CD14-positive monocyte (primary cell): ENCODE data around the gene MUC20. TPM values are rescaled to one million over a fixed set of nuclear protein-coding genes. Genes with fewer than 3 reads are reported as not detected.

ENCODE experiments used
- DNase-seq, 3 donors: peaks; one replicate each; pipeline ENCODE4 v3.0.0-alpha.2; 2011 to 2022
- H2AFZ ChIP-seq: 2 replicates; pipeline ENCODE4 v1.6.0; 2012; ENCODE audit warnings: mild to moderate bottlenecking, low read depth, low read length, inconsistent platforms; ENCODE audit not compliant: insufficient read depth, poor library complexity, severe bottlenecking
- H3K27ac ChIP-seq, 2 donors: 1 replicate in 1 of 2; 2 replicates in 1 of 2; pipeline ENCODE4 v1.5.1; 2012 to 2013; ENCODE audit warnings: low read length in 2 of 2, control low read depth in 1 of 2, inconsistent platforms in 1 of 2, low read depth in 1 of 2, mild to moderate bottlenecking in 1 of 2
- H3K27me3 ChIP-seq, 2 donors: one replicate each; pipeline versions ENCODE4 v1.6.0 to v1.6.1; 2011 to 2013; ENCODE audit warnings: low read length in 2 of 2; ENCODE audit not compliant: control insufficient read depth in 2 of 2, insufficient read depth in 2 of 2
- H3K36me3 ChIP-seq, 2 donors: replicated peaks in 1 of 2; 1 replicate in 1 of 2; 2 replicates in 1 of 2; pipeline versions ENCODE4 v1.5.1 to v1.6.1; 2012 to 2013; ENCODE audit warnings: low read length in 2 of 2, control low read depth in 1 of 2, inconsistent platforms in 1 of 2, mild to moderate bottlenecking in 1 of 2; ENCODE audit not compliant: insufficient read depth in 2 of 2, control insufficient read depth in 1 of 2
- H3K4me1 ChIP-seq, 2 donors: 1 replicate in 1 of 2; 2 replicates in 1 of 2; pipeline versions ENCODE4 v1.5.1 to v1.6.1; 2012 to 2013; ENCODE audit warnings: low read length in 2 of 2, control low read depth in 1 of 2, inconsistent platforms in 1 of 2, mild to moderate bottlenecking in 1 of 2, moderate library complexity in 1 of 2; ENCODE audit not compliant: insufficient read depth in 2 of 2, control insufficient read depth in 1 of 2
- H3K4me2 ChIP-seq: replicated peaks from 2 replicates; pipeline ENCODE3; 2012; ENCODE audit warnings: low read length, moderate library complexity, mild to moderate bottlenecking; ENCODE audit not compliant: poor library complexity, severe bottlenecking; ENCODE audit errors: extremely low read depth
- H3K4me3 ChIP-seq, 3 experiments: fragments of 200-600 bp in 1 of 3; sonication (generic) in 1 of 3; replicated peaks in 1 of 3; 1 replicate in 2 of 3; 2 replicates in 1 of 3; pipeline ENCODE4 v1.5.1; 2011 to 2013; ENCODE audit warnings: low read length in 3 of 3, mild to moderate bottlenecking in 3 of 3, control low read depth in 2 of 3, low read depth in 2 of 3, inconsistent platforms in 1 of 3, moderate library complexity in 1 of 3
- H3K79me2 ChIP-seq: 2 replicates; pipeline ENCODE4 v1.6.0; 2012; ENCODE audit warnings: mild to moderate bottlenecking, control low read depth, inconsistent platforms, low read length, moderate library complexity; ENCODE audit not compliant: insufficient read depth
- H3K9ac ChIP-seq: 2 replicates; pipeline ENCODE4 v1.6.0; 2017; ENCODE audit warnings: low read length, mild to moderate bottlenecking; ENCODE audit not compliant: insufficient read depth, poor library complexity, severe bottlenecking
- H3K9me3 ChIP-seq, 2 donors: replicated peaks in 1 of 2; 1 replicate in 1 of 2; 2 replicates in 1 of 2; pipeline versions ENCODE4 v1.5.1 to v1.6.1; 2012 to 2013; ENCODE audit warnings: low read length in 2 of 2, control low read depth in 1 of 2; ENCODE audit not compliant: control insufficient read depth in 1 of 2, insufficient read depth in 1 of 2
- H4K20me1 ChIP-seq: 2 replicates; pipeline ENCODE4 v1.6.0; 2012; ENCODE audit warnings: mild to moderate bottlenecking, low read length, control low read depth, moderate library complexity; ENCODE audit not compliant: insufficient read depth
- H3K27ac Mint-ChIP-seq, 7 donors: one replicate each; pipeline ENCODE4 v1.8.0; 2020; ENCODE audit warnings: mild to moderate bottlenecking in 7 of 7, mixed read lengths in 7 of 7, moderate library complexity in 6 of 7, inconsistent platforms in 2 of 7
- H3K27me3 Mint-ChIP-seq, 3 donors: one replicate each; pipeline ENCODE4 v1.8.0; 2021 to 2022; ENCODE audit warnings: low read depth in 3 of 3, mild to moderate bottlenecking in 3 of 3, mixed read lengths in 3 of 3, moderate library complexity in 3 of 3, inconsistent platforms in 1 of 3
- H3K36me3 Mint-ChIP-seq, 2 donors: one replicate each; pipeline ENCODE4 v1.8.0; 2020; ENCODE audit warnings: mixed read lengths in 2 of 2, inconsistent platforms in 1 of 2, mild to moderate bottlenecking in 1 of 2
- H3K4me1 Mint-ChIP-seq: one replicate; pipeline ENCODE4 v1.8.0; 2020; ENCODE audit warnings: mild to moderate bottlenecking, mixed read lengths
- H3K4me3 Mint-ChIP-seq, 2 donors: one replicate each; pipeline ENCODE4 v1.8.0; 2020; ENCODE audit warnings: mild to moderate bottlenecking in 2 of 2, mixed read lengths in 2 of 2, moderate library complexity in 1 of 2
- H3K9me3 Mint-ChIP-seq, 7 donors: one replicate each; pipeline ENCODE4 v1.8.0; 2020 to 2022; ENCODE audit warnings: mixed read lengths in 7 of 7, mild to moderate bottlenecking in 6 of 7, moderate library complexity in 6 of 7, inconsistent platforms in 2 of 7
- CTCF ChIP-seq: fragments of 200-600 bp; IDR thresholded peaks from one replicate; pipeline ENCODE4 v1.8.0; 2022; ENCODE audit warnings: antibody characterized with exemption, mild to moderate bottlenecking
- WGBS: methylation state at CpG from one replicate; pipeline ENCODE4 v1.1.5; 2013; ENCODE audit warnings: missing lambda C conversion rate; ENCODE audit not compliant: insufficient coverage; 5-methylcytosine and 5-hydroxymethylcytosine counted together
- intact Hi-C, 2 donors: fragments of 100-400 bp; cut with micrococcal nuclease; formaldehyde crosslinking; loops; one replicate each; pipeline versions ENCODE4 v1.15.0 to v1.15.1; 2023
- polyA plus RNA-seq, 3 donors: library from polyadenylated mRNA; depleted of rRNA in 1 of 3; unstranded in 2 of 3; stranded (reverse) in 1 of 3; fragments of 300-500 nt in 2 of 3; fragments of >200 nt in 1 of 3; fragmentation: Illumina TruSeq in 2 of 3; gene quantifications; 1 replicate in 2 of 3; 2 replicates in 1 of 3; pipeline ENCODE4 v1.2.3, GENCODE V29; 2012 to 2021

The MUC20 gene
- polyA plus RNA-seq, 3 donors, result 5.4 TPM; not detected in 2

GRCh38 chr3:195760345-195761122, 39.8 kb downstream of the MUC20 start:
- H3K9ac ChIP-seq, result no peak overlapping the region
- 91% methylated on average over 23 of the region's 24 CpGs for WGBS
- Mint-ChIP-seq H3K4me1 (no peaks in the 10 kb centered on the region), H3K4me3 (peak overlapping the region in 1 of 2 donors; percentile 46), H3K27ac (no peak overlapping the region), H3K36me3 (no peaks in the 10 kb centered on the region), H3K9me3 (peaks cover 0 to 4% (median 0%) of the 10 kb centered on the region in 7 donors), H3K27me3 (peaks cover 37 to 80% (median 55%) of the 10 kb centered on the region in 3 donors)
- TF ChIP-seq CTCF, result no peak
- no peaks in the 10 kb centered on the region for H3K9me3 ChIP-seq
- no peak for DNase-seq
- intact Hi-C loops, result no loop called here
- no peak overlapping the region for H2AFZ ChIP-seq
- peaks cover 14 to 27% of the 10 kb centered on the region in 2 donors for H3K27me3 ChIP-seq
- H4K20me1 ChIP-seq, result no peaks in the 10 kb centered on the region
- no peaks in the 10 kb centered on the region for H3K4me1 ChIP-seq
- no peak overlapping the region for H3K4me2 ChIP-seq
- H3K79me2 ChIP-seq, result no peaks in the 10 kb centered on the region
- H3K4me3 ChIP-seq, result no peak overlapping the region
- no peak overlapping the region for H3K27ac ChIP-seq
- no peaks in the 10 kb centered on the region for H3K36me3 ChIP-seq

- TF ChIP-seq CTCF, result no peak
- Histone ChIP-seq H4K20me1 (no peaks in the 10 kb centered on the region), H3K9me3 (no peaks in the 10 kb centered on the region), H3K36me3 (no peaks in the 10 kb centered on the region), H2AFZ (no peak overlapping the region), H3K9ac (no peak overlapping the region), H3K4me1 (no peaks in the 10 kb centered on the region), H3K4me3 (no peak overlapping the region), H3K79me2 (no peaks in the 10 kb centered on the region), H3K4me2 (no peak overlapping the region), H3K27ac (no peak overlapping the region), H3K27me3 (peaks cover 14 to 27% of the 10 kb centered on the region in 2 donors)
- Mint-ChIP-seq H3K27ac (no peak overlapping the region), H3K4me3 (peak overlapping the region in 1 of 2 donors; percentile 15), H3K9me3 (peaks cover 0 to 4% (median 0%) of the 10 kb centered on the region in 7 donors), H3K4me1 (no peaks in the 10 kb centered on the region), H3K27me3 (peaks cover 37 to 80% (median 50%) of the 10 kb centered on the region in 3 donors), H3K36me3 (no peaks in the 10 kb centered on the region)
- intact Hi-C loops, result no loop called here
- no peak for DNase-seq
- 7% methylated on average over 1 of the region's 10 CpGs for whole genome bisulfite sequencing
Measured at GRCh38 chr3:195761123-195761566, 40.4 kb downstream of the MUC20 start.
